NCI-H524 (cell line): ENCODE measurements around the gene STXBP3.
A peak's percentile ranks its signal among the peaks of the same experiment; 100 is the strongest.

Experiments used
- DNase-seq, 2 experiments: peaks; one replicate each; lab custom pipeline; 2025; lab: John Stamatoyannopoulos, UW

The STXBP3 gene

DNA sequence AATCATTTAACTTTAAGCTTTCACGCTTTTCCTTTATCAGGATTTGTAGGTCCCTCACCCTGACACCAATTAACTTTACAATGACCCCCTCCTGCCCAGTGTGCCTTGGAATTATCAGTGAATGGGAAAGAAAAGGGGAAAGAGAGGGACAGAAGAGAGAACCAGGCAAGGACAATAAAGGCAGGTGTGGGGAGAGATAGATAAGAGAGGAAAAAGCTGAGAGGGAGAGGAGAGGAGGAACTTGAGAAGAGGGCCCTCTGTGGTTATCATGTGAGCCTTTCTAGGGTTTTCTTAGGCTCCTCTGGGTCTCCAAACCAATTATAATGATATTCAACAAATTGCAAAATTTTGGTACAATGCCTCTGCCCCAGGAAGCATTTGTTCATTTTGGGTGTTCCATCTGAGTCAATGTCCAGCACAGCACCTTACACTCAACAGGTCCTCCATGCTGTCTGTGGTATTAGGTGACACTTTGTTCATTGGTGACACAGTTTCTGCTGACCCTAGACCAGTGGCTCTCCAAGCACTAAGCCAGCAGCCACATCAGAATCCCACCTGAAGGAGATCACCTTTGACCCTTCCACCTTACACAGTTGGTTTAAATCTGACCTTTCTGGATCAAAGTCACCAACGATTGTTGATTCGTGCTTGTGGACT is 96.2 kb downstream of the STXBP3 start:
- DNase-seq: no peak

DNA sequence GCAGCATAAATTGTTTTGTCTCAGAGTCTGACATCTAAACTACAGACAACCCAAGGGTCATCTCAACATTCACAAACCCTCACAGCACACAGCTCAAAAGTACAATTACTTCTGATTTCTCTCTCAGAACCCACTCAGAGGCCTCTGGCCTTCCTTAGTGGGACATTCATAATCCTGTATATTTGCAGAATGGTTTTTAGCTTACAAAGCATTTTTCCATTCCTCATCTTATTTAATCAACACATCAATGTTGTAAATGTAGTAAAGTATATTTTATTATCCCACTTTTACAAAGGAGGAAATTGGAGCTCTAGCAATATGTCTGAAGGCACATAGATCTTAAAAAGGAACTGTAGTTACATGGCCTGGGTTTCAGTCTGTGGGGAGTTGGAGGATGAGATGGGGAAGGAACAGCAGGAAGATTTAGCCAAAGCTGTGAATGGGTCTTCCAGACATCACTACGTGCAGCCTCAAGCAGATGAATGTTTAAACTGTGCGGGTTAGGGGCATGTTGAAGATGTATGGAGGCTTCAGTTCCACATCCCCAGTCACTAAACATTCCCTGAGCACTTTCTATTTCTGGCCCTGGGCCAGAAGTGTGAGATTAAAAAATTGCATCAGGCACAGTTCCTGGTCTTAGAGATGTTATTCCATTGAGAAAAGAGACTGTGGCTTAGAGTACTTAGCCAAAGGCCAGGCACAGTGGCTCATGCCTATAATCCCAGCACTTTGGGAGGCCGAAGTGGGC is 97.1 kb downstream of the STXBP3 start:
- no peak for DNase-seq

- no peak for DNase-seq
Measured at GRCh38 chr1:108845446-108845845, 99.0 kb downstream of the STXBP3 start.

DNA sequence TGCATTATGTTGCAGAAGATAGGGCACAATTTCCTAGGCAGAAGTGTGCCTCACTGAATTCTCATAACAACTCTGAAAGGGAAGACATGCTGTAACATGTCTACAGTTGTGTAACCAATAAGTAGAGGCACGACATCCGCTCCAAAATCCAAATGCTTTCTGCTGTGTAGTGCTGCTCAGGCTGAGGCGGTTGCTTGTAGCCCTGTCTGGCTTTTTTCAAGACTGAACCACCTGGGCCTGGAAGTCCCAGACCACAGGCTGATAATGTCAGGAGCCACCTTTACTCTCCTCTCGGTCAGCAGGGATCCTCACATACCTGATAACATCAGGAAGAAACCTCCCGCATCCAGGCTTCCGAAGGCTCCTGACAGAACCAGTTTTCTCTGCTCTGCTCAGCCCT is 99.5 kb downstream of the STXBP3 start:
- DNase-seq: no peak

DNA sequence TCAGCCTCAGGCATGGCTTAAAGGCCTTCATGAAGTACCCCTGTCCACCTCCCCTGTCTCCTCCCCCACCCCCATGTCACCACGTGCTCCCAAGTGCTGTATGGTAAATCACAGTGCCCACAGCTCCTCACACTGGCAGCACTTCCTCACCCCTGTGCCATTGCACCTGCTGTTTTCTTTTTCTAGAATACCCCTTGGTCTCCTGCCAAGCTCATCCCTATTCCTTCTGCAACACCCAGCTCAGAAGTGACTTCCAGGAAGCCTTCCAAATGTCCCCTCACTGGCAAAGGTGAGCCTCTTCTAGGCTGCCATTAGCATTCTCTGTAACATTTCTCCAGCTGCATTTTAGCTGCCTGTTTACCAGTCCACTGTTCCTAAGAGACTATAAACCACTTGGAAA is 101.0 kb downstream of the STXBP3 start:
- peak in 1 of 2 experiments; percentile 4 for DNase-seq

GRCh38 chr1:108848806-108849205 is 102.3 kb downstream of the STXBP3 start:
- no peak for DNase-seq

DNA sequence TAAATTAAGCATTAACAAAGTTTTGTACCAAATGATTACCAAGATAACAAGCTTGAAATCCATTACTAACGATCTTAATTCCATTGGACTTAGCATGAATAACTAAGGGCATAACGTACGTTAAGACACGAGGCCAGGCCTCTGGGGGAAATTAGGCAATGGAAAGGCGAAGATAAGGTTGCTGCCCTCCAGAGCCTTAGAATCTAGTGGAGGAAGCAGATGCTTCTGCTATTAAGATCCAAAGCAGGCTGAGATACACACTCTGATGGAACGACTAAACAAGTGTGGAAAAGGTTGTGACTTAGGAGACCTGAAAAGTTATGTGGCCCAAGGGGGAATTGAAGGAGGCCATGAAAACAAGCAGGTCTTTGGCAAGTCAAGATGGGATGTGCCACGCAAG is 104.5 kb downstream of the STXBP3 start:
- DNase-seq: no peak

DNA sequence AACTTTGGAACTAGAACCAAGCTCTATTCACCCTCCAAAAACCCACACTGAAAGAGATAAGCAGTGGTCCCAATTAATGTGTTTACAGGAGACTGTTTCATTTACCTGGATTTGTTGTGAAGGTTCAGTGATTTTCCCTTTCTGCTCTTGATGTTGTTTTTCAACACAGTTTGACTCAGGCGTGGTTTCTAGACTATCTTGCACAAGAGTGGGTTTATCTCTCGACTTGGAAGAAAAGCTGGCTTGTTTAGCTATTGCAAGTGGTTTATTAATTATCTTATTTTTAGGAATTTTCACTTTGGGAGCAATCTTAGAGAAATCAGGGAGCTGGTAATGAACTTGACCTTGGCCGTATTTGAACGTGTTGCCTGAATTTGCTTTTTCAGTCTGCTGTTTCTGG is 105.1 kb downstream of the STXBP3 start:
- no peak for DNase-seq

GRCh38 chr1:108852221-108852975 is 105.9 kb downstream of the STXBP3 start:
- DNase-seq: no peak

DNA sequence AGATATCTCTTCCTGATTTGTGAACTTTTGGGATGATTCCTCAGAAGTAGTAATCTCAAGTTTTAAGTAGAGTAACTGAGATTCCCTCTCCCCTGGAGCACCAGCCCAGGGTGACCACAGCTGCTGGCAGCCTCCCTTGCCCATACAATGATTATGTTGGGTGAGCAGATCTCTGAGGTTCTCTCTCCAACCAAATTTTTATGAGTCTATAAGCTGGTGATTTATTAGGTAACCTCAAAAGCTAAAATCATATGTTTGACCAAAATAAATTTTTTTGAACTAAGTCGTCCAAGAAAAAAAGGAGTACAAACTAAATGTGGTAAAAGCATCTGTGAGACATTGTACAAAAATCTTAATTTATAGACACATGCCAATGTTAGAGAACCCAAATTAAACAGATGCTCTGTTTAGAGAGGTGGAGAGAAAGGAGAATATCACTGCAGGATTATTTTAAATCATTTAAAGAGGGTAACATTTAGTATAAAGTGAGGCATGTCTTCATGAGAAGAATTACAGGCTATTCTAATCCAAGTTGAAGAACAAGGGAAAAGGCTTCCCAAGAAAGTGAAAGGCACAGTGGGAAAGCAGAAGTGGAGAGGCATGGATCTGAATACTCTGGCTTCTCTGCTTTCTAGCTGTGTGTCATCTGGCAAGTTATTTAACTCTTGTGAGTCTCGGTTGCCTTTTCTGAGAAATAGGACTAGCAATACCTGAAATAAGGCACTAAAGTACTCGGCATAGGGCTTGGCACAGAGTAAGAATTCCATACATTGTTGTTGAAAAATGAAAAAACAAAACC is 107.9 kb downstream of the STXBP3 start:
- DNase-seq: no peak

DNA sequence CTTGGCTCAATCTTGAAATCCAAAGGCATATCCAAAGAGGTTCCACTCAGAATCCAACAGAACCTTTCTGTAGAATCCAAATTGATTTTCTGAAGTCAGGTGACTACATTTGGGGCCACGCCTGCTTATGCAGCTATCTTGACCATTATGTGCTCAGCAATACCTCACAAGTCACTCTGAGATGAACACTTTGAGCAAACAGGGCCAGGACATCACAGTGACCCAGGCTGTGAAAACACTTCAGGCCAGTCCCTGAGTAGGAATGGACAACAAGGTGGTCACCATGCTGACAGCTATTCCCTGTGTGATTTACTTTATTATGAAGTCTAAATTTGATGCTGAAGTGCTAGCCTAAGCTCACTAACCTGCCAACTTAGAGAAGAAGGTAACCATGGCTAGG is 110.5 kb downstream of the STXBP3 start, which contains the start of gene AKNAD1:
Gene AKNAD1 (minus strand): TSS at position 101 of the 400 bp plus-strand sequence. CDS start 4,430 bp downstream, outside the sequence.
- DNase-seq: no peak

DNA sequence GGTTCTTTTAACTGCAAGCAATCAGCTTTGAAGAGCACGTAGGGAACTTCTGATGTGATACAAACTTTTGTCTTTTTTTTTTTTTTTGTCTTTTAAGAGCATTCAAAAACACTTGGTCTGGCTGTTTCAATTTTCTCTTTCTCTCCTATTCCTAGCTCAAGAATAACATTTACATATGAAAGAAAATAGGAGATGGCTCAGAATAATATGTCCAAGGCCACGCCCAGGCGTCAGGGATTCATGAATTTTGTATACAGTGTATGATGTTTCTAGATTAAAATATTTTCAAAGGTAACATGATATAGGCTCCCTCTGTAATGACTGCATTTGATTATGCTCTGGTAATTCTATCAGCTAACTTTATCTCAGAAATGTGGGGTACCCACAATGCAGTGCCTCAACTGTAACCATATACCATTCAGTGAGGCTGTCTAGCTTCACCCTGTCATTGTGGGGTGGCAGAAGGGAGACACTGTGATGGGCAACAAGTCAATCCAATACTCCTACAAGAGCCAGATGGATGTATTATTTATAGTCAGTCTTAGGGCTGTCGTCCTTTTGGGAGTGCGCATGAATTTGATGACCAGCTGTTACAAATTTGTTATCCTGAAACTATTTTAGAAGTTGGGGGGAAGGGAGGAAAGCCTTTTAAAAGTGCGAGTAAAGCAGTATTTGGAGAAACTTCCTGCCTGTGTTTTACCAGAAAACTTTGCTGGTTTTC is 111.9 kb downstream of the STXBP3 start:
- peak; percentile 82 to 94 for DNase-seq
